ENCODE measurements around the gene TPPP.
"Not testable (repeated sequence)": the region's sequence is repeated elsewhere in the genome, so short reads cannot be mapped to it uniquely, and the experiment has no call there.

TPPP gene

GRCh38 chr5:692529-693041 lies 567 bp downstream of the TPPP start:
- H3K36me3 ChIP-seq (ENCODE audit: control insufficient read depth, insufficient read depth, low read length); H3K9ac ChIP-seq (ENCODE audit: low read length); H3K27ac ChIP-seq (ENCODE audit: low read depth, low read length); H3K4me1 ChIP-seq (ENCODE audit: control insufficient read depth, insufficient read depth, low read length); H3K9me3 ChIP-seq (ENCODE audit: control insufficient read depth, insufficient read depth, low read depth, low read length): not testable (repeated sequence)
- Histone ChIP-seq H3K4me3 (ENCODE audit: low read depth, low read length) (peak overlapping the region; percentile 48), H3K27me3 (ENCODE audit: control insufficient read depth, insufficient read depth, low read length) (peaks cover 19% of the 10 kb centered on the region)

- Histone ChIP-seq H3K36me3 (ENCODE audit: control insufficient read depth, insufficient read depth, low read length) (no peaks in the 10 kb centered on the region), H3K4me3 (ENCODE audit: low read depth, low read length) (peak overlapping the region; percentile 48; the same call in 1 of the 2 replicates), H3K9ac (ENCODE audit: low read length) (no peak overlapping the region), H3K27me3 (ENCODE audit: control insufficient read depth, insufficient read depth, low read length) (peaks cover 16% of the 10 kb centered on the region), H3K9me3 (ENCODE audit: control insufficient read depth, insufficient read depth, low read depth, low read length) (no peaks in the 10 kb centered on the region), H3K4me1 (ENCODE audit: control insufficient read depth, insufficient read depth, low read length) (no peaks in the 10 kb centered on the region), H3K27ac (ENCODE audit: low read depth, low read length) (no peak overlapping the region)
Observed at GRCh38 chr5:691817-692528, 1.2 kb downstream of the TPPP start.

GRCh38 chr5:691049-691448 lies 2.1 kb downstream of the TPPP start:
- peaks cover 14% of the 10 kb centered on the region for H3K27me3 ChIP-seq (ENCODE audit: control insufficient read depth, insufficient read depth, low read length)
- not testable (repeated sequence) for H3K9me3 ChIP-seq (ENCODE audit: control insufficient read depth, insufficient read depth, low read depth, low read length); H3K27ac ChIP-seq (ENCODE audit: low read depth, low read length); H3K36me3 ChIP-seq (ENCODE audit: control insufficient read depth, insufficient read depth, low read length); H3K9ac ChIP-seq (ENCODE audit: low read length); H3K4me3 ChIP-seq (ENCODE audit: low read depth, low read length); H3K4me1 ChIP-seq (ENCODE audit: control insufficient read depth, insufficient read depth, low read length)

DNA sequence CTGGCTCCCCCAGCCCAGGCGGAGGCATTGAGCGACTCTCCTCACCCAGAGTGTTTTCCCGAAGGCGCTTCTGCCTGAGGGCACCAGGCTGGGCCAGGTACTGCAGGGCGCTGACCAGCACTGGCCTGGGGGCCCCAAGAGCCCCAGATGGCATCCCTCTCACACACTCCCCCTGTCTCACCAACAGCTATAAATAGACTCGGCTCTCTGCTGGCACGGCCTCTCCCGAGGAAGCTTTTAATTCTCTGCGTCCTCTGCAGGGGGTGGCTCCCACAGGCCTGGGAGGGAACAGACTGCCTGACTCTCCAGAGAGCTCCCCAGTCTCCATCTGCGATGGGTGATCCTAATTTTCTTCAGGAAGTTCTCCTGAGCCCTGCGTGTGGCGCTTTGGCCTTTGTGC lies 2.9 kb downstream of the TPPP start:
- not testable (repeated sequence) for H3K9me3 ChIP-seq (ENCODE audit: control insufficient read depth, insufficient read depth, low read depth, low read length); H3K36me3 ChIP-seq (ENCODE audit: control insufficient read depth, insufficient read depth, low read length)

GRCh38 chr5:688348-689010 lies 4.7 kb downstream of the TPPP start:
- H3K4me1 ChIP-seq (ENCODE audit: control insufficient read depth, insufficient read depth, low read length); H3K9me3 ChIP-seq (ENCODE audit: control insufficient read depth, insufficient read depth, low read depth, low read length); H3K27ac ChIP-seq (ENCODE audit: low read depth, low read length); H3K4me3 ChIP-seq (ENCODE audit: low read depth, low read length); H3K9ac ChIP-seq (ENCODE audit: low read length); H3K36me3 ChIP-seq (ENCODE audit: control insufficient read depth, insufficient read depth, low read length): not testable (repeated sequence)
- peaks cover 28% of the 10 kb centered on the region for H3K27me3 ChIP-seq (ENCODE audit: control insufficient read depth, insufficient read depth, low read length)

More for the DNA sequence above, 2.9 kb downstream of the TPPP start:
- not testable (repeated sequence) for H3K9ac ChIP-seq (ENCODE audit: low read length); H3K4me1 ChIP-seq (ENCODE audit: control insufficient read depth, insufficient read depth, low read length); H3K27ac ChIP-seq (ENCODE audit: low read depth, low read length); H3K4me3 ChIP-seq (ENCODE audit: low read depth, low read length)
- peaks cover 21% of the 10 kb centered on the region for H3K27me3 ChIP-seq (ENCODE audit: control insufficient read depth, insufficient read depth, low read length)

GRCh38 chr5:686936-687335 lies 6.2 kb downstream of the TPPP start:
- H3K4me3 ChIP-seq (ENCODE audit: low read depth, low read length); H3K4me1 ChIP-seq (ENCODE audit: control insufficient read depth, insufficient read depth, low read length); H3K9ac ChIP-seq (ENCODE audit: low read length); H3K9me3 ChIP-seq (ENCODE audit: control insufficient read depth, insufficient read depth, low read depth, low read length); H3K36me3 ChIP-seq (ENCODE audit: control insufficient read depth, insufficient read depth, low read length); H3K27ac ChIP-seq (ENCODE audit: low read depth, low read length): not testable (repeated sequence)
- peaks cover 22% of the 10 kb centered on the region for H3K27me3 ChIP-seq (ENCODE audit: control insufficient read depth, insufficient read depth, low read length)

DNA sequence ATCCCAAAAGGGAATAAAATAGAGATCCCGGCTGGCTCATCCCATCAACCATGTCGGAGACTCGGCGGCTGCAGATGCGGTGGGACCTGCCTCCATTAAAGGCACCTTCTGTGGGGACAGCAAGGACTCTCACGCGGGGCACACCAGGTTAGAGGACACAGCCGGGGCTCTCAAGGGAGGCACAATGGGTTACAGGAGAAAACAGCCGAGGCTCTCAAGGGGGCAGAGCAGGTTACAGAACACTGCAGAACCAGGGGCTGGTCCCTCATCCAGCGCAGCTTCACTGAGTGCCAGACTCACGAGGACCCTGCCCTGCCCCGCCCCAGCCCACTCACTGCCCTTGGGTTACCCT lies 7.0 kb downstream of the TPPP start:
- not testable (repeated sequence) for H3K9ac ChIP-seq (ENCODE audit: low read length)

GRCh38 chr5:685262-686171 lies 7.6 kb downstream of the TPPP start:
- Histone ChIP-seq H3K4me1 (ENCODE audit: control insufficient read depth, insufficient read depth, low read length) (no peaks in the 10 kb centered on the region), H3K27me3 (ENCODE audit: control insufficient read depth, insufficient read depth, low read length) (peaks cover 20% of the 10 kb centered on the region; the same call in 1 of the 2 replicates), H3K9ac (ENCODE audit: low read length) (no peak overlapping the region), H3K27ac (ENCODE audit: low read depth, low read length) (no peak overlapping the region), H3K36me3 (ENCODE audit: control insufficient read depth, insufficient read depth, low read length) (no peaks in the 10 kb centered on the region), H3K9me3 (ENCODE audit: control insufficient read depth, insufficient read depth, low read depth, low read length) (no peaks in the 10 kb centered on the region), H3K4me3 (ENCODE audit: low read depth, low read length) (no peak overlapping the region)

More for the DNA sequence above, 7.0 kb downstream of the TPPP start:
- not testable (repeated sequence) for H3K4me1 ChIP-seq (ENCODE audit: control insufficient read depth, insufficient read depth, low read length); H3K27ac ChIP-seq (ENCODE audit: low read depth, low read length); H3K36me3 ChIP-seq (ENCODE audit: control insufficient read depth, insufficient read depth, low read length); H3K4me3 ChIP-seq (ENCODE audit: low read depth, low read length); H3K9me3 ChIP-seq (ENCODE audit: control insufficient read depth, insufficient read depth, low read depth, low read length)
- H3K27me3 ChIP-seq (ENCODE audit: control insufficient read depth, insufficient read depth, low read length): peaks cover 20% of the 10 kb centered on the region; the same call in 1 of the 2 replicates

GRCh38 chr5:684751-685216 lies 8.4 kb downstream of the TPPP start:
- peaks cover 20% of the 10 kb centered on the region; the same call in 1 of the 2 replicates for H3K27me3 ChIP-seq (ENCODE audit: control insufficient read depth, insufficient read depth, low read length)
- H3K4me3 ChIP-seq (ENCODE audit: low read depth, low read length): no peak overlapping the region
- H3K27ac ChIP-seq (ENCODE audit: low read depth, low read length): no peak overlapping the region
- H3K9ac ChIP-seq (ENCODE audit: low read length): no peak overlapping the region
- H3K9me3 ChIP-seq (ENCODE audit: control insufficient read depth, insufficient read depth, low read depth, low read length): no peaks in the 10 kb centered on the region
- H3K4me1 ChIP-seq (ENCODE audit: control insufficient read depth, insufficient read depth, low read length): no peaks in the 10 kb centered on the region
- H3K36me3 ChIP-seq (ENCODE audit: control insufficient read depth, insufficient read depth, low read length): no peaks in the 10 kb centered on the region

DNA sequence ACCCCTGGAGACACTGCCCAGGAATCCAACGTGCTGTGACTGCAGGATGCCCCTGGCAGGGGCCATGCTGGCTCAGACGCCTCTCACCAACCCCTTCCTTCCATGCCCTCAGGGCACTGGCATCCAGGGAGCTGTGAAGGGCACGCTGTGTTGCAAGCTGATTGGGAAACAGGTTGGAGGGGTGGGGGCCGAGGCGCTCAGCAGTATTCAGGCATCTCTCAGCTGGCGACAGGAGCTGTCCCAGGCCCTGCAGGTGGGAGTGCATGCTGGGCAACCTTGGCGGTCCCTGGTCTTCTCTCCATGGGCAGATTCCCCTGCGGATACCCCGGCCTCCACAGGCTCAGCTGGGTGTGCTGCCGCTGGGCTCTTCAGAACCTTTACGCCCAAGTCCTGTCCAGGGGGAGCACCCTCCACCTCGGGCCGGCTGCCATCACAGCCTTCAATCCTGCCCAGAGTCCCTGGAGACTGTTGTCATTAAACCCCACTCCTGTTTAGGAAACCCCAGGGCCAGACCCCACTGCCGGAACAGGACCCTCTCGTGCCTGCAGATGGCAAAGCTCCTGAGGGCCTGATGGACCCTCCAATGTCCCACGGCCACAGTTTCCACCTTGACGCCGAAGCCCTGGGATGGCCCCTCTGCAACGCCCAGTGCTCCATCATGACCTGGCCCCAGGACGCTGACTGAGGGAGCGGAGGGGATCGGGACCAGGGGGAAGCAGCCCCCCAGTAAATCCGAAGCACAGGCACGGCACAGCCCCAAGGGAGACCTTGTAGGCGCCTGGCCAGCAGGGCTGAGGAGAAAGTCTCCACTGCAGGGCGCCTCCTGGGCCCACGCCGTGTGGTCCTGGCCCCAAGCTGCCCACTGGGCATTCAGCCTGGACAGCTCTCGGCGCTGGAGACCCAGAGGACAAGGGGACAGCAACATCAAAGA lies 9.3 kb downstream of the TPPP start:
- H3K4me3 ChIP-seq (ENCODE audit: low read depth, low read length): no peak overlapping the region
- no peaks in the 10 kb centered on the region for H3K4me1 ChIP-seq (ENCODE audit: control insufficient read depth, insufficient read depth, low read length)
- no peak overlapping the region for H3K27ac ChIP-seq (ENCODE audit: low read depth, low read length)
- peaks cover 20% of the 10 kb centered on the region; the same call in 1 of the 2 replicates for H3K27me3 ChIP-seq (ENCODE audit: control insufficient read depth, insufficient read depth, low read length)
- no peak overlapping the region for H3K9ac ChIP-seq (ENCODE audit: low read length)
- H3K36me3 ChIP-seq (ENCODE audit: control insufficient read depth, insufficient read depth, low read length): no peaks in the 10 kb centered on the region
- no peaks in the 10 kb centered on the region for H3K9me3 ChIP-seq (ENCODE audit: control insufficient read depth, insufficient read depth, low read depth, low read length)

Data from HUES6 (cell line).